ENCODE measurements around the gene CPA4. TPM values are rescaled to one million over a fixed set of nuclear protein-coding genes. Genes with fewer than 3 reads are reported as not detected.

Gene CPA4
- total RNA-seq, 4 donors from 2014 or later: not detected

- intact Hi-C loops (cut with DNase I; ENCODE audit: low total_unique reads) (no loop called here), in situ Hi-C loops (cut with MboI; ENCODE audit: low pct_ligation_motif_present in 1 of 4, low pct_unique_long_range_greater_than_20kb in 1 of 4, low sequenced_read_pairs in 3 of 4) (loop anchor here in 1 of 4 donors (25.0 kb wide), 1 partner anchor 189 kb away; the partner anchor contains the start of gene MEST)
- Histone ChIP-seq H3K36me3 (no peaks in the 10 kb centered on the region), H3K27ac (no peak overlapping the region), H3K4me1 (no peaks in the 10 kb centered on the region), H3K4me3 (no peak overlapping the region), H3K27me3 (no peaks in the 10 kb centered on the region), H3K9me3 (no peaks in the 10 kb centered on the region)
- 72 to 77% methylated on average over 4 to 5 of the region's 5 CpGs for WGBS, 2 donors (ENCODE audit: low coverage in 1 of 2)
- DNase-seq: peak; percentile 17
- no peak for TF ChIP-seq POLR2A (IDR thresholded peaks at IDR 0.05)
- no peak for TF ChIP-seq CTCF (IDR thresholded peaks at IDR 0.05)
- TF ChIP-seq EP300 (IDR thresholded peaks at IDR 0.05; ENCODE audit: low read depth): no peak
- no peak for TF ChIP-seq POLR2AphosphoS5 (IDR thresholded peaks at IDR 0.05)
Measured at GRCh38 chr7:130298544-130299326, 5.8 kb downstream of the CPA4 start.

DNA sequence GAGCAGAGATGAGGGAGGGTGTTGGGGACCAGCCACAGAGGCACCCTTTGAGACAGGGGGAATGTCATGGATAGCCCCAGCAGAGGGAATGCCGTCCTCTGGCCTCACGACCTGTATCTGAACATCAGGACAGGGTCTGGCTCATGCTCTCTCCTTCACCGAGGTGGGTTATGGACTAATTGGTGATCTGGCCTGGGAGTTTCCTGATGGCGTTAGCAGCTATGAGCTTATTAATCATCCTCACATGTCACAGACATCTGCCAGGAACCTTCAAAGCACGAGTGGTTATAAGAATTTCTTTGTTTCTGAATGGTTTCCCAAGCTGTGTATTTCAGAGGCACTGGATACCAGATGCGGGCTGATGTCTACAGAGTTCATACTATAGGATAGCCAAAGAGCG lies 6.9 kb downstream of the CPA4 start:
- Histone ChIP-seq H3K36me3 (no peaks in the 10 kb centered on the region), H3K4me1 (no peaks in the 10 kb centered on the region), H3K27ac (no peak overlapping the region), H3K9me3 (no peaks in the 10 kb centered on the region), H3K27me3 (no peaks in the 10 kb centered on the region), H3K4me3 (no peak overlapping the region)
- intact Hi-C loops (cut with DNase I; ENCODE audit: low total_unique reads): no loop called here
- no peak for DNase-seq
- 85 to 100% methylated on average over 2 to 7 of the region's 7 CpGs for WGBS, 2 donors (ENCODE audit: low coverage in 1 of 2)
- in situ Hi-C loops (cut with MboI; ENCODE audit: low pct_ligation_motif_present in 1 of 4, low pct_unique_long_range_greater_than_20kb in 1 of 4, low sequenced_read_pairs in 3 of 4): loop anchor here in 1 of 4 donors (25.0 kb wide), 1 partner anchor 187 kb away; the partner anchor contains the start of gene MEST
- TF ChIP-seq EP300 (IDR thresholded peaks at IDR 0.05; ENCODE audit: low read depth) (no peak), POLR2AphosphoS5 (IDR thresholded peaks at IDR 0.05) (no peak), POLR2A (IDR thresholded peaks at IDR 0.05) (no peak), CTCF (IDR thresholded peaks at IDR 0.05) (no peak)

DNA sequence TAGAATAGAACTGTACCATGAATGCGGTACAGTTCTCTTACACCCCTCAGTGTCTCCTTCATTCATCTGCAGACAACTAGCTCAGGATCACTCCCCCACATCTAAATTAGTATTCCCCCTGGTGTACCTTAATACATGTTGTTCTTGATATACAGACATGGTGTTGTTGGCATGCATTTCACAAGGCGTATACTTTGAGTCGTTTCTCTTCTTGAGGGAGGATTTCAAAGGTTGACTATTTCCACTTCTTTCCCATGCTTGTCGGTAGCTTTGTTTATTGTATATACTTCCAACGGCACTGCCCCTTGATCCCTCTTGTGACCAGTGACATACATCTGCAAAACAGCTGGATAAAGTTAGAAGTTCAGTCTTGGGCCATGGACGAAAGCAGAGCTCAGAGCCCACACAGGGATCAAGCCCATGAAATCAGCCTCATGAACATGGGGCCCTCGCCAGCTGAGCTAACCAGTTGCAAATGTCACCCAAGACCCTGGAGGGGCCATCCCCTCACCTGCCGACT lies 8.6 kb downstream of the CPA4 start:
- no peak for TF ChIP-seq EP300 (IDR thresholded peaks at IDR 0.05; ENCODE audit: low read depth)
- no peak for TF ChIP-seq POLR2A (IDR thresholded peaks at IDR 0.05)
- TF ChIP-seq POLR2AphosphoS5 (IDR thresholded peaks at IDR 0.05): no peak
- no peak for TF ChIP-seq CTCF (IDR thresholded peaks at IDR 0.05)
- Histone ChIP-seq H3K36me3 (no peaks in the 10 kb centered on the region), H3K27me3 (no peaks in the 10 kb centered on the region), H3K4me3 (no peak overlapping the region), H3K27ac (no peak overlapping the region), H3K9me3 (no peaks in the 10 kb centered on the region), H3K4me1 (no peaks in the 10 kb centered on the region)
- 73 to 87% methylated on average over 3 to 8 of the region's 8 CpGs for WGBS, 2 donors (ENCODE audit: low coverage in 1 of 2)
- intact Hi-C loops (cut with DNase I; ENCODE audit: low total_unique reads): no loop called here
- DNase-seq: no peak
- in situ Hi-C loops (cut with MboI; ENCODE audit: low pct_ligation_motif_present in 1 of 4, low pct_unique_long_range_greater_than_20kb in 1 of 4, low sequenced_read_pairs in 3 of 4): no loop called here

DNA sequence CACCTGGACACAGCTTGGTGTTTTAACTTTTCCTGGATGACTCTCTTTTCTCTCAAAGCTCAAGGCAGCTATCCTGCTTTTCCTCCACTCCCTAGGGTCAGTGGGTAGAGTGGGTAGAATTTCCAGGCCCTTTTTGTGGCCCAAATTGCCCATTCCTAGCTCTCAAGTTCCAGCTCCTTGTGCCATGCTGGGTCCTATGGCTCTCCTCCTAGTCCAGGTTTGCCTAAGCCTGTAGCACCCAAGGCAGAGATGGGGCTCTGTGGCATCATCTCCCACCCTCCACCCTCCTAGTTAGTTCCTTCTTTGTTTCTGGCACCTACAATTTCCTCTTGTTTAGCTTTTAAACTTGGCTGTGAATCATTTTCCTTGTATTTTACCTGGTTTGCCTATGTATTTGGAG lies 9.7 kb downstream of the CPA4 start:
- in situ Hi-C loops (cut with MboI; ENCODE audit: low pct_ligation_motif_present in 1 of 4, low pct_unique_long_range_greater_than_20kb in 1 of 4, low sequenced_read_pairs in 3 of 4) (no loop called here), intact Hi-C loops (cut with DNase I; ENCODE audit: low total_unique reads) (no loop called here)
- DNase-seq: no peak
- no peak overlapping the region for H3K4me3 ChIP-seq
- no peak for TF ChIP-seq CTCF (IDR thresholded peaks at IDR 0.05)
- TF ChIP-seq POLR2A (IDR thresholded peaks at IDR 0.05): no peak
- no peak for TF ChIP-seq POLR2AphosphoS5 (IDR thresholded peaks at IDR 0.05)
- no peak for TF ChIP-seq EP300 (IDR thresholded peaks at IDR 0.05; ENCODE audit: low read depth)
- no peaks in the 10 kb centered on the region for H3K9me3 ChIP-seq
- H3K27me3 ChIP-seq: no peaks in the 10 kb centered on the region
- H3K27ac ChIP-seq: no peak overlapping the region
- no peaks in the 10 kb centered on the region for H3K36me3 ChIP-seq
- H3K4me1 ChIP-seq: no peaks in the 10 kb centered on the region

All from transverse colon (tissue), 4 donors.